Activated CD8-positive, alpha-beta memory T cell treated with anti-CD3 and anti-CD28 coated beads for 36 hours (primary cell): ENCODE measurements around the gene CSNK2B. TPM values are rescaled to one million over a fixed set of nuclear protein-coding genes. Genes with fewer than 3 reads are reported as not detected.

Experiments used
- CTCF ChIA-PET: fragments of 350-600 bp; sonication (Branson Sonifier 250); formaldehyde crosslinking; loops from one replicate; lab custom pipeline; 2021; ENCODE audit warnings: antibody characterized with exemption; lab: Charles Lee
- POLR2A ChIA-PET: fragments of 350-600 bp; sonication (Branson Sonifier 250); formaldehyde crosslinking; loops from one replicate; lab custom pipeline; 2021; ENCODE audit warnings: antibody characterized with exemption; lab: Charles Lee
- total RNA-seq, 2 experiments: library from RNA; stranded (reverse); gene quantifications; one replicate each; pipeline ENCODE4 v1.2.3, GENCODE V29; 2021

The CSNK2B gene
- total RNA-seq, 2 experiments from 2014 or later = 329 TPM

GRCh38 chr6:31657406-31658157 is 8.3 kb upstream of the CSNK2B start:
- CTCF ChIA-PET = interaction anchor here (0.9 kb wide), 1 partner anchor 165 kb away, joined by 3 read pairs; no protein-coding TSS in a partner anchor
- POLR2A ChIA-PET = no interaction called here

DNA sequence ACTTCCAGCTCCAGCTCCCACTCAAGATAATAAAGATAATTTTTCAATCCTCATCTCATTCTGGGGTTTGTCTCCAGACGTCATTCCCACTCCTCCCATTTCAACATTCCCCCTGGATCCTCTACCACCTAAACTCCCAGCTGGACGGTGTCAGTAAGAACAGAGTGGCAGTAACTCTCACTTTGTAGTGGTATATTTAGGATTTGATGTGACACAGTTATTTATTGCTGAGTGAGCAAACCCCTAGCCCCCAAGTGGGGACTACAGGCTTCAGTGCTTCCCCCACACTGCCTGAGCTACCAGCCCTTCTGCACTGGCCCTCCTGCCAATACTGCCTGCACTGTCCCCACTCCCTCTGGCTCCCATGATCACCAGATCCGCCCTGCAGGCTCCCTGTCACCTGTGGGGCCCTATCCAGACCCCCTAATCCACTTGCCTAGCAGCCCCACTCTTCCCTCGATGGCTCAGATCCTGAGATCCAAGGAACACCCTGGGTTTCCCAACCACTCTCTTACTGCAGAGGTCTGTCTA is 7.7 kb upstream of the CSNK2B start:
- ChIA-PET POLR2A (interaction anchor here (0.7 kb wide), 1 partner anchor 1313 kb away, joined by 8 read pairs; no protein-coding TSS in a partner anchor), CTCF (interaction anchor here (0.7 to 0.9 kb wide), 2 partner anchors 66 to 164 kb away, joined by 3 read pairs; no protein-coding TSS in a partner anchor)

- ChIA-PET POLR2A (interaction anchor here (0.6 to 1.1 kb wide), 3 partner anchors 176 to 1312 kb away, joined by 3 to 8 read pairs (median 4); partner anchors contain the start of gene DXO), CTCF (interaction anchor here (0.7 to 0.8 kb wide), 3 partner anchors 13 to 67 kb away, joined by 3 read pairs; no protein-coding TSS in a partner anchor)
These were observed 6.8 kb upstream of the CSNK2B start for GRCh38 chr6:31658983-31659648.

- CTCF ChIA-PET = interaction anchor here (0.8 to 1.7 kb wide), 3 partner anchors 8 to 70 kb away, joined by 3 to 6 read pairs (median 4); partner anchors contain the start of gene BAG6
- POLR2A ChIA-PET = interaction anchor here (1.0 to 1.1 kb wide), 2 partner anchors 7 to 175 kb away, joined by 3 to 6 read pairs; partner anchors contain the start of gene BAG6
These were observed 6.1 kb upstream of the CSNK2B start for GRCh38 chr6:31659649-31660380.

DNA sequence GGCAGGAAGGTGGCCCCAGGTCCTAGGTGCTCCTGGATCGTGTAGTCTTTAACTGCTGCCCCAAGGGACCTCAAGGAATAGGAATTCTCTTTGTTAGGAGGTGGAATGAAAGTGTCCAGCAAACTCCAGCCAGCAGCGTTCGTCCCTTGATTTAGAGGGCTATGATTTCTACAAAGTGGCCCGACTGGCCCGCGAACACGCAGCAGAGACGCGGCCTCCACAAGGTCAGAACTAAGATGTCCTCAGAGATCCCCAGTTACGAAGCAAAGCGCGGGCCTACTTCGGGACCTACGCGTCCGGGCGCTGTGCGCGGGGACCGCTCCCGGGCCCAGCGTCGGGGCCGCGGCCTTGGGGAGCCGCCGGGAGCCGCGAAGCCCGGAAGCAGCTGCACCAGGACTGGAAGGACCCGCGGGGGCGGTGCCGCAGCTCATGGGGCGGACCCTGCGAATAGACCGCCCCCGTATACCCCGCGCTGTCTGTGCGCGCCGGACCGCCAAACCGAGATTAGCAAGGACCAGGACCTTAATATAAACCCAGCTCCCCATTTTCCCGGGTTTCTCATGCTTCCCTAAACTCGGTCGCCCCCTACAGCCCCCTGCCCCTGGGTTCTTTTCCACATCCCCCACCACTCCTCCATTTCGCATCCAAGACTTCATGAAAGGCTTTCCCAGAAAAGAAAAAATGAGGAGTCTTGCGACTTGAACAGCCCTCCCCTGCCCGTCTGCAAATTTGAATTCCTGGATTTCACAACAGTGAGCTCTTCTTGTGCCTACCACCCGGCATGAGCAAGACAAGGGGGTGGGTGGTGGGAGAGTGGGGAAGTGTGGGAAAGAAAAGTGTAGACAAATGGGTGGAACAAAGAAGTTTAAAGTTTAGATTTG is 5.3 kb upstream of the CSNK2B start, which contains the start of gene C6orf47:
TSS of gene C6orf47 (minus strand) at position 398 of the 881 bp plus-strand sequence. CDS start 831 bp downstream, outside the sequence.
- POLR2A ChIA-PET = interaction anchor here (0.9 to 1.0 kb wide), 2 partner anchors 8 to 119 kb away, joined by 5 to 6 read pairs; partner anchors contain the start of genes BAG6 and DDX39B
- CTCF ChIA-PET = interaction anchor here (1.0 to 1.7 kb wide), 3 partner anchors 8 to 114 kb away, joined by 3 to 6 read pairs (median 4); partner anchors contain the start of genes ATP6V1G2 and BAG6

GRCh38 chr6:31661262-31662123 is 4.4 kb upstream of the CSNK2B start:
- ChIA-PET CTCF (interaction anchor here (1.0 to 3.6 kb wide), 4 partner anchors 9 to 115 kb away, joined by 3 to 21 read pairs (median 5); partner anchors contain the start of genes ATP6V1G2 and BAG6), POLR2A (interaction anchor here (0.9 to 1.7 kb wide), 3 partner anchors 9 to 166 kb away, joined by 4 to 6 read pairs (median 5); partner anchors contain the start of genes BAG6, DDX39B and HSPA1B)

DNA sequence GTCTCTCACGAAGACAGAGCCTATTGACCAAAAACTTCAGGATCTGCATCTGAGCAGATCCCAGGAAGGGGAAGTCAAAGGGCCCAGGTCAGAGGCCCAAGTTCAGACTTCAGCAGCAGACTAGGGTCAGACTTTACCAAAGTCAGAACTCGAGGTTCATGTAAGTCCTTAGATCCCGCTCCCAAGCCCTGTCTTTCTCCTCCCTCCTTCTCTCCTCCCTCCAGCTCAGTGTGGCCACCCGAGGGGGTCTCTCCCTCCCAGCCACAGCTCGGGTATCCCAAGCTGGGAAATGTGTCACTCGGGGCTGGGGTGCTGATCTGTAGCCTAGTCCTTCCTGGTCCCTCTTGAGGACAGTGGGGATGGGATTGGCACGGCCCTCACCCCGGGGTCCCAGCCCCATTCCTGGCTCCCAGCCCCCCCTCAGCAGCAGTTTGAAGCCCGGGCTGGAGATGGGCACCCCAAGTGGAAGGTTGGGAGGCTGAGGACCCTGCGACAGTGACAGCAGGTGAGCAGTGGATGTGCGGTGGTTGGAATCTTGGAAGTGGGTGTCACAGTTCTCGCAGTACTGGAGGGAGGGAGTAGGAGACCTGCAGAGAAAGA is 3.7 kb upstream of the CSNK2B start:
- POLR2A ChIA-PET = interaction anchor here (0.6 to 1.7 kb wide), 4 partner anchors 23 to 502 kb away, joined by 3 to 7 read pairs (median 5); partner anchors contain the start of genes EGFL8 and HSPA1B
- CTCF ChIA-PET = interaction anchor here (1.2 to 3.6 kb wide), 3 partner anchors 9 to 134 kb away, joined by 4 to 21 read pairs (median 6); partner anchors contain the start of gene BAG6

- POLR2A ChIA-PET = interaction anchor here (0.6 to 3.1 kb wide), 5 partner anchors 11 to 355 kb away, joined by 3 to 29 read pairs (median 7); partner anchors contain the start of genes BAG6, HSPA1A and HSPA1L
These were observed 2.5 kb upstream of the CSNK2B start for GRCh38 chr6:31663126-31663960.

GRCh38 chr6:31663961-31664789 is 1.7 kb upstream of the CSNK2B start:
- CTCF ChIA-PET = interaction anchor here (0.6 to 3.6 kb wide), 5 partner anchors 11 to 171 kb away, joined by 3 to 21 read pairs (median 4); partner anchors contain the start of gene BAG6
- POLR2A ChIA-PET = interaction anchor here (0.7 to 3.1 kb wide), 9 partner anchors 11 to 930 kb away, joined by 3 to 29 read pairs (median 4); partner anchors contain the start of genes ABHD16A, BAG6, CLIC1 and HSPA1A

More at GRCh38 chr6:31663126-31663960, 2.5 kb upstream of the CSNK2B start:
- CTCF ChIA-PET = interaction anchor here (0.7 to 3.6 kb wide), 5 partner anchors 11 to 133 kb away, joined by 3 to 21 read pairs (median 4); partner anchors contain the start of gene BAG6

DNA sequence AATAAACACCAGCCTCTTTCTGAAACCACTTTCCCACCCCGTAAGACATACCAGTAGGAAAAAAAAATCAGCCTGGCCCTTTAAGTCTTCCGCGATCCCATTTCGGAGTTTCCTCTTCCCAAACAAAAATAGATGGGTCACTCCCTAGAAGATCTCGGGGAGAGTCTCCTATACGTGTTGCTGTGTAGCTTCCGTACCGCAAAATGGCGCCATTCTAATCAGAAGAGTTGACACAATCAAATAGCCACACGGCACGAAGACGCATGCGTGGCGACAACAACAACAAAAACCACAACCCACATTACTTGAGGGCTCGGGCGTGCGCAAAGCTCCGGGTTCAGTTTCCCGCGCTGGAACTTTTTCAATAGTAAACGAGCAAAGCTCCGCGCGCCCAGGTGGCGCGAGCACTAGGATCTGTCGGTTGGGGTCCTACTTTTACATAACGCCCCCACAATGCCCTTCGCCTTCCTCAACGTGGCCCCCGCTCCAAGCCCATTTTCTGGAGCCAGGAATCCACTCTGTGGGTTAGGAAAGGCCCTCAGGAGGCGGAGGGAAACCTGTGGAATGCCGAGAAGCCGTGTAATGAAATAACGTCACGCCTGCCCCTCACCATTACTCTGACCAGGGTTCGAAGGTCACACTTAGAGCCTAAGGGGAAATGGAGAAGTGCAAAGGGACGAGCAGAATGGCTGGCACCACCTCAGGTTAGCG is 935 bp upstream of the CSNK2B start, which contains the start of gene GPANK1:
TSS of gene GPANK1 (minus strand) at position 208 of the 711 bp plus-strand sequence. CDS start 519 bp downstream, outside the sequence.
- ChIA-PET POLR2A (interaction anchor here (0.6 to 3.1 kb wide), 8 partner anchors 12 to 931 kb away, joined by 3 to 29 read pairs (median 4); partner anchors contain the start of genes ABHD16A, BAG6, CLIC1 and LSM2), CTCF (interaction anchor here (1.1 to 3.6 kb wide), 2 partner anchors 12 to 166 kb away, joined by 4 to 21 read pairs; partner anchors contain the start of gene BAG6)

GRCh38 chr6:31666337-31666965 is 571 bp downstream of the CSNK2B start:
- CTCF ChIA-PET = interaction anchor here (0.8 to 1.3 kb wide), 3 partner anchors 68 to 120 kb away, joined by 3 read pairs; partner anchors contain the start of gene ATP6V1G2
- POLR2A ChIA-PET = interaction anchor here (0.6 kb wide), 1 partner anchor 9 kb away, joined by 3 read pairs; no protein-coding TSS in a partner anchor

DNA sequence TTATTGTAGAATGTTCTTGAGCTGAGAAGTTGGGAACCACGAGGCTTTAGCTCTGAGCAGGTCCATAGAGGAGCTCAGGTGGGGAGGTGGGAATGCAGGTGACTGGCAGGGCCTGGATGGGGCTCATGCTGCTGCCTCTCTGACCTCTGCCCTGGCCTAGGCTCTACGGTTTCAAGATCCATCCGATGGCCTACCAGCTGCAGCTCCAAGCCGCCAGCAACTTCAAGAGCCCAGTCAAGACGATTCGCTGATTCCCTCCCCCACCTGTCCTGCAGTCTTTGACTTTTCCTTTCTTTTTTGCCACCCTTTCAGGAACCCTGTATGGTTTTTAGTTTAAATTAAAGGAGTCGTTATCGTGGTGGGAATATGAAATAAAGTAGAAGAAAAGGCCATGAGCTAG is 3.8 kb downstream of the CSNK2B start, which contains the start of gene LY6G5B:
TSS of gene LY6G5B (plus strand) at position 301 of the 400 bp plus-strand sequence. CDS start 975 bp downstream, outside the sequence.
- POLR2A ChIA-PET = interaction anchor here (0.6 to 0.9 kb wide), 2 partner anchors 26 to 117 kb away, joined by 3 to 7 read pairs; no protein-coding TSS in a partner anchor
- CTCF ChIA-PET = interaction anchor here (1.0 to 1.4 kb wide), 2 partner anchors 18 to 21 kb away, joined by 3 to 4 read pairs; partner anchors contain the start of gene BAG6
